ENCODE data around the gene EPM2A. TPM values are rescaled to one million over a fixed set of nuclear protein-coding genes. Genes with fewer than 3 reads are reported as not detected.

Gene EPM2A
- total and polyA plus RNA-seq, 2 donors from 2014 or later, result 7.8 to 9.6 TPM

DNA sequence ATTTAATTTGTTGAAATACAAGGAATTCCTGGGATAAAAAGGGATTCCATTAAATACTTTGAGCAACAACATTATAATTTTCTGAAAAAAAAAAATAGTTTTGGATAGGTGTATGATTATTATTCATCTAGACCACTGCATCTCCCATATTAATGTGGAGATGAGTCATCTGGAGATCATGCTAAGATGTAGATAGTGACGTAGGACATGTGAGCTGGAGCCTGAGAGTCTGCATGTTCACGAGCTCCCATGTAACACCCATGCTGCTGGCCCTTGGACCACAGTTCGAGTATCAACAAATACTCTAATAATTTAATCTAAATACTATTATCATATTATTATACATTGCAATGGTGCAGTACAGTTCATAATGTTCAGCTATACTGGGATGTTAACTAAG, 91.6 kb downstream of the EPM2A start:
- H3K9ac ChIP-seq (ENCODE audit: low read length in 3 of 3), result no peak overlapping the region
- H3K27me3 ChIP-seq (ENCODE audit: control insufficient read depth, insufficient read depth, low read length), result no peaks in the 10 kb centered on the region
- no peak for FAIRE-seq
- no peaks in the 10 kb centered on the region for H3K36me3 ChIP-seq (ENCODE audit: control insufficient read depth in 2 of 3, insufficient read depth in 3 of 3, low read length in 3 of 3)
- no peak overlapping the region for H3K4me3 ChIP-seq (ENCODE audit: low read length in 3 of 3)
- intact Hi-C loops (cut with DNase I), result no loop called here
- no peaks in the 10 kb centered on the region for H3K9me3 ChIP-seq (ENCODE audit: control insufficient read depth in 2 of 3, insufficient read depth in 1 of 3, low read length in 3 of 3)
- DNase-seq, result no peak
- no peak overlapping the region for H3K27ac ChIP-seq (ENCODE audit: low read depth in 2 of 2, low read length in 2 of 2)
- H3K4me1 ChIP-seq (ENCODE audit: control insufficient read depth in 2 of 3, insufficient read depth in 2 of 3, low read depth in 1 of 3, low read length in 3 of 3), result no peaks in the 10 kb centered on the region
- TF ChIP-seq, protein P1, sequence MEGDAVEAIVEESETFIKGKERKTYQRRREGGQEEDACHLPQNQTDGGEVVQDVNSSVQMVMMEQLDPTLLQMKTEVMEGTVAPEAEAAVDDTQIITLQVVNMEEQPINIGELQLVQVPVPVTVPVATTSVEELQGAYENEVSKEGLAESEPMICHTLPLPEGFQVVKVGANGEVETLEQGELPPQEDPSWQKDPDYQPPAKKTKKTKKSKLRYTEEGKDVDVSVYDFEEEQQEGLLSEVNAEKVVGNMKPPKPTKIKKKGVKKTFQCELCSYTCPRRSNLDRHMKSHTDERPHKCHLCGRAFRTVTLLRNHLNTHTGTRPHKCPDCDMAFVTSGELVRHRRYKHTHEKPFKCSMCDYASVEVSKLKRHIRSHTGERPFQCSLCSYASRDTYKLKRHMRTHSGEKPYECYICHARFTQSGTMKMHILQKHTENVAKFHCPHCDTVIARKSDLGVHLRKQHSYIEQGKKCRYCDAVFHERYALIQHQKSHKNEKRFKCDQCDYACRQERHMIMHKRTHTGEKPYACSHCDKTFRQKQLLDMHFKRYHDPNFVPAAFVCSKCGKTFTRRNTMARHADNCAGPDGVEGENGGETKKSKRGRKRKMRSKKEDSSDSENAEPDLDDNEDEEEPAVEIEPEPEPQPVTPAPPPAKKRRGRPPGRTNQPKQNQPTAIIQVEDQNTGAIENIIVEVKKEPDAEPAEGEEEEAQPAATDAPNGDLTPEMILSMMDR (IDR thresholded peaks at IDR 0.05; ENCODE audit: borderline replicate concordance, extremely low read depth, insufficient read depth), result no peak

DNA sequence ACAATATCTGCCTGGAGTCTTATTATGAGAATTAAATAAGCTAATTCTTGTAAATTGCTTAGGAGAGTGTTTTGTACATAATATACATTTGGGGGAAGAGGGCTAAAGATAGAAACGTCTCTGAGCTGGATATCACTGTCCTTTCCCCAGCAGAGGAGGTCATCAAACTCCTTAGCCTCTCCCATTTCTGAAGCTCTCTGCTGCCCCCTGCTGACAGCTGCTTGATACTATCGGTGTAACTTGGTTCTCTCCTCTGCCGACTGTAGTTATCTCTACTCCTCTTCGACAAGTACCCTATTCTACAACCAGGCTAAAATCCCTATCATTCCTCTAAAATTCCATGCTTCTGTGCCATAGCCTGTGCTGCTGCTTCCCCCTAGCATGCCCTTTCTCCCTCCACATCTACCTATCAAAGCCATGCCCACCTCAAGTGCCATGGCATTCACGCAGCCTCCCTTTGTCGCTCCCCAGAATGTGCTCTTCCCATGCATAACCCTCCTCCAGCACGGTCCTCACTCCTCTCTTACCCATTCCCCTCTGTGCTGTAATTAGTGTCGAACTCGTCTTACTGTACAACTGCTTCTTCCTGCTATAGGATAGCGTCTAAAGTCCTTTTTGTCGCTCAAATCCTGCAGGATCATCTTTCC, 101.2 kb downstream of the EPM2A start:
- FAIRE-seq, result no peak
- no peak overlapping the region for H3K9ac ChIP-seq (ENCODE audit: low read length in 3 of 3)
- intact Hi-C loops (cut with DNase I), result no loop called here

DNA sequence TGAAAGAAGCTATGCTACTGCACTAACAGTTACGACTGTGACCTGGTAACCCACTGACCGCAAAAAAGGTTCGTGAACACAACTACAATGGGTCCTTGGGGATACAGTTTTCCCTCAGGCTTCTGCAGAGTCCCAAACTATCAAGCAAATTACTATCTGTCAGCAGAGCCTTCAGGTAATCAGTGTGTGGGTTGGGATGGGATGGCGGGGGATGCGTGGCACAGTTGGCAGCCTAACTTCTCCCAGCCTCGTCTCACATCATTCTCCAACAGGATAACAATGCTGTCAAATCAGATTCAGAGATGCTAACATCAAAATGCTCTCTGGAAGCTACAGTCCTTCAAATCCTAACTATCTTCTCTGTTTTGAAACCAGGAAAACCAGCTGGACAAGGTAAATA, 102.3 kb downstream of the EPM2A start:
- Histone ChIP-seq H3K4me1 (ENCODE audit: control insufficient read depth in 2 of 3, insufficient read depth in 2 of 3, low read depth in 1 of 3, low read length in 3 of 3) (no peaks in the 10 kb centered on the region), H3K27me3 (ENCODE audit: control insufficient read depth, insufficient read depth, low read length) (no peaks in the 10 kb centered on the region), H3K4me3 (ENCODE audit: low read length in 3 of 3) (no peak overlapping the region), H3K36me3 (ENCODE audit: control insufficient read depth in 2 of 3, insufficient read depth in 3 of 3, low read length in 3 of 3) (no peaks in the 10 kb centered on the region), H3K27ac (ENCODE audit: low read depth in 2 of 2, low read length in 2 of 2) (no peak overlapping the region), H3K9ac (ENCODE audit: low read length in 3 of 3) (no peak overlapping the region), H3K9me3 (ENCODE audit: control insufficient read depth in 2 of 3, insufficient read depth in 1 of 3, low read length in 3 of 3) (no peaks in the 10 kb centered on the region)
- TF ChIP-seq, protein P1 (IDR thresholded peaks at IDR 0.05; ENCODE audit: borderline replicate concordance, extremely low read depth, insufficient read depth), result no peak
- no peak for DNase-seq
- no peak for FAIRE-seq
- intact Hi-C loops (cut with DNase I), result no loop called here

More for the DNA sequence above, 101.2 kb downstream of the EPM2A start:
- Histone ChIP-seq H3K9me3 (ENCODE audit: control insufficient read depth in 2 of 3, insufficient read depth in 1 of 3, low read length in 3 of 3) (no peaks in the 10 kb centered on the region), H3K36me3 (ENCODE audit: control insufficient read depth in 2 of 3, insufficient read depth in 3 of 3, low read length in 3 of 3) (no peaks in the 10 kb centered on the region), H3K4me1 (ENCODE audit: control insufficient read depth in 2 of 3, insufficient read depth in 2 of 3, low read depth in 1 of 3, low read length in 3 of 3) (no peaks in the 10 kb centered on the region), H3K27ac (ENCODE audit: low read depth in 2 of 2, low read length in 2 of 2) (no peak overlapping the region), H3K27me3 (ENCODE audit: control insufficient read depth, insufficient read depth, low read length) (no peaks in the 10 kb centered on the region), H3K4me3 (ENCODE audit: low read length in 3 of 3) (no peak overlapping the region)
- peak; percentile 84 to 94 (median 88) for DNase-seq
- TF ChIP-seq, protein P1 (IDR thresholded peaks at IDR 0.05; ENCODE audit: borderline replicate concordance, extremely low read depth, insufficient read depth), result peak; percentile 83

DNA sequence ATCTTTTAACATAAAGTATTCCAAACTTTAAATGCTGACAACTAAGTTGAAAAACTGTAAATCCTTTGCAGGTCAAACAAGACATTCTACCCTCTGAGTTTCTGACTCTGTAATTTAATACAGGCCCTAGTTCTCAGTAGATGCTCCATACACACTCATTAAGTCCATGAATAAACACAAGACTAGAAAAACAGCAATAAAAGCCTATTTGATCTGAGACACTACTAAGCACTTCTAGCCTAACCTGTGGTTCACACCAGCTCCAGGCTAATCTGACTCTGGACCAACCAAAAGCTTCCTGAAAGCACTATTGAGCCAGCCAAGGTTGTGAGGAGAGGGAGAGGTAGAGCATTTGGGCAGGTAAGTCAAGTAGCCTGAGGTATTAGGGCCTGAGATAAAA, 103.9 kb downstream of the EPM2A start:
- Histone ChIP-seq H3K9ac (ENCODE audit: low read length in 3 of 3) (no peak overlapping the region), H3K27ac (ENCODE audit: low read depth in 2 of 2, low read length in 2 of 2) (no peak overlapping the region), H3K4me3 (ENCODE audit: low read length in 3 of 3) (no peak overlapping the region), H3K27me3 (ENCODE audit: control insufficient read depth, insufficient read depth, low read length) (no peaks in the 10 kb centered on the region), H3K4me1 (ENCODE audit: control insufficient read depth in 2 of 3, insufficient read depth in 2 of 3, low read depth in 1 of 3, low read length in 3 of 3) (no peaks in the 10 kb centered on the region), H3K36me3 (ENCODE audit: control insufficient read depth in 2 of 3, insufficient read depth in 3 of 3, low read length in 3 of 3) (peaks cover 0 to 3% (median 0%) of the 10 kb centered on the region in 3 donors), H3K9me3 (ENCODE audit: control insufficient read depth in 2 of 3, insufficient read depth in 1 of 3, low read length in 3 of 3) (no peaks in the 10 kb centered on the region)
- no peak for FAIRE-seq
- peak in 2 of 5 donors; percentile 26 to 36 for DNase-seq
- intact Hi-C loops (cut with DNase I), result no loop called here
- TF ChIP-seq, protein P1 (IDR thresholded peaks at IDR 0.05; ENCODE audit: borderline replicate concordance, extremely low read depth, insufficient read depth), result no peak

Data from kidney (tissue), 14 donors.